H1 (cell line): ENCODE measurements around the gene PRR29. TPM values are rescaled to one million over a fixed set of nuclear protein-coding genes. Genes with fewer than 3 reads are reported as not detected.

Source experiments
- CTCF ChIA-PET: fragments of 300-600 bp; sonication (Branson Sonifier 250); formaldehyde crosslinking; loops from one replicate; lab custom pipeline; 2021; ENCODE audit not compliant: partially characterized antibody; lab: Charles Lee
- POLR2A ChIA-PET: fragments of 300-600 bp; sonication (Branson Sonifier 250); formaldehyde crosslinking; loops from one replicate; lab custom pipeline; 2021; ENCODE audit warnings: inconsistent platforms; ENCODE audit not compliant: partially characterized antibody; lab: Charles Lee
- DNase-seq, 2 experiments: peaks; one replicate each; pipeline versions ENCODE4 v3.0.0 to v3.0.0-alpha.2; 2010 to 2022; ENCODE audit warnings: low spot score in 2 of 2, low read depth in 1 of 2, mixed read lengths in 1 of 2
- FAIRE-seq: peaks from 2 replicates; lab custom pipeline; 2011; peaks lifted over from hg19 to GRCh38; lab: Jason Lieb, UNC
- H2AFZ ChIP-seq: 2 replicates; pipeline ENCODE4 v1.8.1; 2012; ENCODE audit warnings: low read length, inconsistent platforms
- H2AK5ac ChIP-seq: 2 replicates; pipeline ENCODE4 v1.6.1; 2013; ENCODE audit warnings: low read depth, low read length
- H2BK120ac ChIP-seq: replicated peaks from 2 replicates; pipeline ENCODE3; 2013; ENCODE audit warnings: low read depth, low read length, inconsistent platforms
- H2BK12ac ChIP-seq: 2 replicates; pipeline ENCODE4 v1.6.1; 2013; ENCODE audit warnings: low read depth, low read length
- H2BK15ac ChIP-seq: 2 replicates; pipeline ENCODE4 v1.6.1; 2013; ENCODE audit warnings: low read length
- H2BK20ac ChIP-seq: 2 replicates; pipeline ENCODE4 v1.6.1; 2013; ENCODE audit warnings: low read length
- H2BK5ac ChIP-seq: 2 replicates; pipeline ENCODE4 v1.6.1; 2013; ENCODE audit warnings: low read depth, low read length
- H3K14ac ChIP-seq: 2 replicates; pipeline ENCODE4 v1.6.1; 2013; ENCODE audit warnings: inconsistent platforms; ENCODE audit not compliant: insufficient read length
- H3K18ac ChIP-seq: 2 replicates; pipeline ENCODE4 v1.6.1; 2013; ENCODE audit warnings: low read length; ENCODE audit errors: extremely low read depth
- H3K23ac ChIP-seq: 2 replicates; pipeline ENCODE4 v1.6.1; 2013; ENCODE audit warnings: inconsistent platforms; ENCODE audit not compliant: insufficient read length
- H3K23me2 ChIP-seq: 2 replicates; pipeline ENCODE4 v1.6.1; 2013; ENCODE audit warnings: low read depth, low read length
- H3K27ac ChIP-seq: 2 replicates; pipeline ENCODE4 v1.6.1; 2011; ENCODE audit warnings: low read depth, low read length, inconsistent platforms
- H3K27me3 ChIP-seq, 4 experiments: replicated peaks in 1 of 4; 1 replicate in 1 of 4; 2 replicates in 3 of 4; pipeline versions ENCODE4 v1.6.1 to v1.8.1; 2011 to 2013; ENCODE audit warnings: low read length in 3 of 4, mild to moderate bottlenecking in 3 of 4, inconsistent platforms in 2 of 4, mixed read lengths in 2 of 4, moderate library complexity in 1 of 4; ENCODE audit not compliant: control insufficient read depth in 3 of 4, insufficient read depth in 3 of 4; ENCODE audit errors: extremely low read depth in 1 of 4
- H3K36me3 ChIP-seq, 4 experiments: 2 replicates each; pipeline versions ENCODE4 v1.6.1 to v1.8.1; 2011 to 2013; ENCODE audit warnings: mild to moderate bottlenecking in 4 of 4, low read length in 3 of 4, moderate library complexity in 2 of 4, control low read depth in 1 of 4, inconsistent platforms in 1 of 4; ENCODE audit not compliant: insufficient read depth in 4 of 4, control insufficient read depth in 2 of 4
- H3K4ac ChIP-seq: replicated peaks from 2 replicates; pipeline ENCODE3; 2013; ENCODE audit warnings: low read length, low read depth, mixed read lengths, inconsistent platforms; ENCODE audit not compliant: insufficient read length
- H3K4me1 ChIP-seq, 4 experiments: replicated peaks in 1 of 4; 1 replicate in 1 of 4; 2 replicates in 3 of 4; pipeline versions ENCODE4 v1.6.1 to v1.8.1; 2011 to 2013; ENCODE audit warnings: low read length in 3 of 4, inconsistent platforms in 2 of 4, mixed read lengths in 1 of 4; ENCODE audit not compliant: insufficient read depth in 4 of 4, control insufficient read depth in 3 of 4
- H3K4me2 ChIP-seq, 2 experiments: 2 replicates each; pipeline versions ENCODE4 v1.6.1 to v1.8.1; 2011 to 2013; ENCODE audit warnings: low read depth in 2 of 2, low read length in 2 of 2, control low read depth in 1 of 2, inconsistent platforms in 1 of 2, mild to moderate bottlenecking in 1 of 2; ENCODE audit not compliant: insufficient read depth in 1 of 2
- H3K4me3 ChIP-seq, 4 experiments: fragments of 200-600, 300-600 bp in 1 of 4; sonication (generic), shearing (Covaris generic), sonication (Bioruptor Twin) in 1 of 4; 2 replicates each; pipeline versions ENCODE4 v1.5.1 to v1.8.1; 2011 to 2016; ENCODE audit warnings: low read length in 4 of 4, low read depth in 3 of 4, control low read depth in 2 of 4, inconsistent platforms in 2 of 4, mild to moderate bottlenecking in 2 of 4, mixed read lengths in 1 of 4, moderate library complexity in 1 of 4; ENCODE audit not compliant: insufficient read depth in 2 of 4; ENCODE audit errors: extremely low read depth in 1 of 4
- H3K56ac ChIP-seq: replicated peaks from 2 replicates; pipeline ENCODE3; 2013; ENCODE audit warnings: low read depth, mild to moderate bottlenecking, mixed read lengths, low read length, inconsistent platforms; ENCODE audit not compliant: insufficient read length
- H3K79me1 ChIP-seq: 2 replicates; pipeline ENCODE4 v1.6.1; 2013; ENCODE audit warnings: low read depth, low read length, control low read depth
- H3K79me2 ChIP-seq, 2 experiments: 2 replicates each; pipeline versions ENCODE4 v1.6.1 to v1.8.1; 2012 to 2013; ENCODE audit warnings: low read length in 2 of 2, mild to moderate bottlenecking in 2 of 2, inconsistent platforms in 1 of 2; ENCODE audit not compliant: insufficient read depth in 2 of 2, control insufficient read depth in 1 of 2
- H3K9ac ChIP-seq, 4 experiments: replicated peaks in 1 of 4; 1 replicate in 1 of 4; 2 replicates in 3 of 4; pipeline versions ENCODE4 v1.6.1 to v1.8.1; 2011 to 2013; ENCODE audit warnings: low read depth in 3 of 4, low read length in 3 of 4, control low read depth in 2 of 4, mild to moderate bottlenecking in 2 of 4, moderate library complexity in 2 of 4, inconsistent platforms in 1 of 4; ENCODE audit errors: extremely low read depth in 1 of 4
- H3K9me3 ChIP-seq, 2 experiments: 2 replicates each; pipeline versions ENCODE4 v1.6.1 to v1.8.1; 2012 to 2013; ENCODE audit warnings: mild to moderate bottlenecking in 2 of 2, moderate library complexity in 2 of 2, control low read depth in 1 of 2, inconsistent platforms in 1 of 2, low read depth in 1 of 2, low read length in 1 of 2, mixed read lengths in 1 of 2; ENCODE audit not compliant: insufficient read depth in 2 of 2
- H4K20me1 ChIP-seq, 2 experiments: replicated peaks in 1 of 2; 2 replicates each; pipeline versions ENCODE3 to v1.8.1; 2011 to 2013; ENCODE audit warnings: inconsistent platforms in 2 of 2, low read length in 2 of 2, mild to moderate bottlenecking in 1 of 2; ENCODE audit not compliant: insufficient read depth in 2 of 2, control insufficient read depth in 1 of 2
- H4K5ac ChIP-seq: 2 replicates; pipeline ENCODE4 v1.6.1; 2013; ENCODE audit warnings: low read length, low read depth, mixed read lengths, inconsistent platforms; ENCODE audit not compliant: insufficient read length
- H4K8ac ChIP-seq: 2 replicates; pipeline ENCODE4 v1.8.0; 2013; ENCODE audit warnings: mild to moderate bottlenecking, moderate library complexity, low read length, inconsistent platforms; ENCODE audit not compliant: insufficient read depth; ENCODE audit errors: extremely low read depth
- H4K91ac ChIP-seq: replicated peaks from 2 replicates; pipeline ENCODE3; 2013; ENCODE audit warnings: low read length, mixed read lengths, inconsistent platforms; ENCODE audit not compliant: insufficient read length
- BRCA1 ChIP-seq: IDR thresholded peaks from 2 replicates; pipeline ENCODE4 v1.6.1; 2012; ENCODE audit warnings: low read depth, low read length, improper control_type of control experiment
- CEBPB ChIP-seq: IDR thresholded peaks from 2 replicates; pipeline ENCODE4 v1.6.1; 2012; ENCODE audit warnings: low read depth, low read length
- JUN ChIP-seq: IDR thresholded peaks from 2 replicates; pipeline ENCODE4 v1.6.1; 2011; ENCODE audit warnings: low read depth, mild to moderate bottlenecking, improper control_type of control experiment, low read length
- MAFK ChIP-seq: IDR thresholded peaks from 2 replicates; pipeline ENCODE4 v1.6.1; 2012; ENCODE audit warnings: low read depth, mild to moderate bottlenecking, improper control_type of control experiment, low read length
- NANOG ChIP-seq: IDR thresholded peaks from 2 replicates; pipeline ENCODE4 v1.6.1; 2011; ENCODE audit warnings: low read length, low read depth, mild to moderate bottlenecking, inconsistent platforms; ENCODE audit not compliant: insufficient read depth, poor library complexity, severe bottlenecking
- POLR2AphosphoS5 ChIP-seq: IDR thresholded peaks from 2 replicates; pipeline ENCODE4 v1.6.1; 2011; ENCODE audit warnings: low read depth, low read length
- RAD21 ChIP-seq, 2 experiments: IDR thresholded peaks in 1 of 2; conservative IDR thresholded peaks in 1 of 2; 2 replicates each; pipeline ENCODE4 v1.6.1; 2011; ENCODE audit warnings: low read depth in 2 of 2, low read length in 2 of 2, improper control_type of control experiment in 1 of 2, inconsistent platforms in 1 of 2, mild to moderate bottlenecking in 1 of 2, moderate library complexity in 1 of 2
- RBBP5 ChIP-seq: IDR thresholded peaks from 2 replicates; pipeline ENCODE4 v1.7.1; 2012; ENCODE audit warnings: low read depth, mild to moderate bottlenecking, inconsistent platforms, low read length, moderate library complexity, borderline replicate concordance
- SP1 ChIP-seq: IDR thresholded peaks from 2 replicates; pipeline ENCODE4 v1.6.1; 2011; ENCODE audit warnings: low read depth, low read length
- SP2 ChIP-seq: IDR thresholded peaks from 2 replicates; pipeline ENCODE4 v1.6.1; 2012; ENCODE audit warnings: mild to moderate bottlenecking, low read length, inconsistent platforms
- SP4 ChIP-seq: IDR thresholded peaks from 2 replicates; pipeline ENCODE4 v1.6.1; 2012; ENCODE audit warnings: low read length, inconsistent platforms
- SRF ChIP-seq: IDR thresholded peaks from 2 replicates; pipeline ENCODE4 v1.6.1; 2011; ENCODE audit warnings: mild to moderate bottlenecking, low read depth, low read length, moderate library complexity
- WGBS, 2 experiments: shearing (Covaris generic) in 1 of 2; methylation state at CpG; one replicate each; pipeline versions ENCODE4 v1.1.6 to v1.1.7; 2013 to 2015; ENCODE audit warnings: low lambda C conversion rate in 2 of 2, mixed read lengths in 2 of 2, inconsistent platforms in 1 of 2, low coverage in 1 of 2, missing lambda C conversion rate in 1 of 2; ENCODE audit not compliant: insufficient replicate concordance in 2 of 2, insufficient coverage in 1 of 2, insufficient read length in 1 of 2; ENCODE audit errors: extremely low coverage in 1 of 2, missing lambda C conversion rate in 1 of 2; 5-methylcytosine and 5-hydroxymethylcytosine counted together
- polyA plus RNA-seq, 7 experiments: library from polyadenylated mRNA; depleted of rRNA in 3 of 7; stranded (reverse) in 5 of 7; unstranded in 2 of 7; fragments of >200 nt in 5 of 7; fragments of 200-250 nt in 2 of 7; gene quantifications; 1 replicate in 5 of 7; 2 replicates in 1 of 7; 4 replicates in 1 of 7; pipeline versions ENCODE4 v1.2.1 to v1.2.3, GENCODE V29; 2011 to 2013; ENCODE audit warnings: missing spikeins in 2 of 7, mixed read lengths in 2 of 7
- total RNA-seq: library from RNA; stranded (reverse); fragmentation: NEBNext Ultra II Directional; extraction: Animal tissue kit (Norgen Biotek cat#: 25700); gene quantifications from 2 replicates; pipeline ENCODE4 v1.2.1, GENCODE V29; 2021
- TF ChIP-seq, protein P1 (sequence below): IDR thresholded peaks from 2 replicates; pipeline ENCODE4 v1.6.1; 2012; ENCODE audit warnings: inconsistent platforms

The PRR29 gene
- total and polyA plus RNA-seq, 2 of the 8 experiments (the other 6 are each of a cell fraction or from before 2014, with no cell fraction given): 0.67 to 0.83 TPM

DNA sequence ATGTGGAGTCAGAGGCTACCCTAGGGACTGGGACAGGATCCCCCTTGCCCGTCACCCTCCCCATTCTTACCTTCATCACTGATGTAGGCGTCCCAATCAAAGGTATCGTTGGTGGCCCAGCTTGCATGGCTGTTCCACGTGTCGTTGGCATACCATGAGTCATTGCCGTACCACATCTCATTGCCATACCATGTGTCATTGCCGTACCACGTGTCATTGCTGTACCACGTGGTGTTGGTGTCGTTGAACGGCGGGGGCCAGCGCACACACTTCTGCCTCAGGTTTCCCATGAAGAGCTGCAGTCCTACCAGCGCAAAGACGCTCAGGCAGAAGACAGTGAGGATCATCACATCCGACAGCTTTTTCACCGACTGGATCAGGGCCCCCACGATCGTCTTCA lies 30.2 kb upstream of the PRR29 start:
- no peak overlapping the region for H3K18ac ChIP-seq
- H4K5ac ChIP-seq: no peak overlapping the region
- DNase-seq (no peak), FAIRE-seq (no peak)
- H2AFZ ChIP-seq: no peak overlapping the region
- no peaks in the 10 kb centered on the region; a peak in 1 of 4 replicates for H3K9me3 ChIP-seq
- no peak overlapping the region for H3K4ac ChIP-seq
- no peaks in the 10 kb centered on the region for H3K79me1 ChIP-seq
- H3K56ac ChIP-seq: no peak overlapping the region
- CTCF ChIA-PET: interaction anchor here (0.5 to 3.8 kb wide), 10 partner anchors 12 to 61 kb away, joined by 3 to 16 read pairs (median 5); partner anchors contain the start of gene GH1
- H4K91ac ChIP-seq: no peak overlapping the region
- no peak overlapping the region for H3K4me2 ChIP-seq
- POLR2A ChIA-PET: no interaction called here
- TF ChIP-seq BRCA1: no peak
- no peak for TF ChIP-seq MAFK
- no peak for TF ChIP-seq POLR2AphosphoS5
- no peak for TF ChIP-seq NANOG
- TF ChIP-seq SP1: no peak
- TF ChIP-seq, protein P1, sequence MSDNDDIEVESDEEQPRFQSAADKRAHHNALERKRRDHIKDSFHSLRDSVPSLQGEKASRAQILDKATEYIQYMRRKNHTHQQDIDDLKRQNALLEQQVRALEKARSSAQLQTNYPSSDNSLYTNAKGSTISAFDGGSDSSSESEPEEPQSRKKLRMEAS: no peak
- TF ChIP-seq SP2: no peak
- TF ChIP-seq JUN: no peak
- no peak for TF ChIP-seq SP4
- no peak for TF ChIP-seq RBBP5
- TF ChIP-seq CEBPB: no peak
- no peak for TF ChIP-seq RAD21 (IDR thresholded peaks at IDR 0.05 in 1 of 2, conservative IDR thresholded peaks at IDR 0.05 in 1 of 2; ENCODE audit: low read depth in 2 of 2, low read length in 2 of 2)
- TF ChIP-seq SRF: no peak
- H3K14ac ChIP-seq: no peak overlapping the region
- H2BK15ac ChIP-seq: no peak overlapping the region; the same call in 1 of the 2 replicates
- H3K23me2 ChIP-seq: no peaks in the 10 kb centered on the region
- no peaks in the 10 kb centered on the region for H4K20me1 ChIP-seq
- H3K9ac ChIP-seq: no peak overlapping the region
- no peaks in the 10 kb centered on the region for H3K79me2 ChIP-seq
- H4K8ac ChIP-seq: no peak overlapping the region; the same call in 1 of the 2 replicates
- H2BK120ac ChIP-seq: no peak overlapping the region
- no peaks in the 10 kb centered on the region for H3K36me3 ChIP-seq
- whole genome bisulfite sequencing, 2 experiments: 91% methylated on average over 19 of the region's 19 CpGs; no CpG with 5 or more reads in 1 of the 2 experiments
- no peak overlapping the region for H2AK5ac ChIP-seq
- H3K23ac ChIP-seq: no peak overlapping the region
- H2BK20ac ChIP-seq: no peak overlapping the region
- H3K27ac ChIP-seq: no peak overlapping the region
- H3K27me3 ChIP-seq: no peaks in the 10 kb centered on the region
- no peak overlapping the region for H3K4me3 ChIP-seq
- H2BK12ac ChIP-seq: no peak overlapping the region
- H3K4me1 ChIP-seq: no peaks in the 10 kb centered on the region; a peak in 1 of 7 replicates
- H2BK5ac ChIP-seq: no peak overlapping the region
